Omental fat pad (tissue), 4 donors: ENCODE measurements around the gene GLIS1. TPM values are rescaled to one million over a fixed set of nuclear protein-coding genes. Genes with fewer than 3 reads are reported as not detected.

Source experiments
- ATAC-seq: fragments of 150-250 bp; one replicate; pipeline ENCODE4 v1.9.1; 2016; ENCODE audit warnings: mild to moderate bottlenecking, moderate library complexity; ENCODE audit not compliant: low FRiP score
- DNase-seq: peaks from one replicate; pipeline ENCODE4 v3.0.0-alpha.2; 2019; ENCODE audit warnings: low spot score
- CTCF ChIP-seq, 3 donors: fragments of 450-650 bp; IDR thresholded peaks; one replicate each; pipeline ENCODE4 v1.5.1; 2016 to 2017; ENCODE audit warnings: antibody characterized with exemption in 3 of 3, mild to moderate bottlenecking in 3 of 3, moderate library complexity in 2 of 3
- total RNA-seq, 4 donors: library from RNA; depleted of rRNA; stranded (reverse); fragments of >200 nt; gene quantifications; one replicate each; pipeline ENCODE4 v1.1.0, GENCODE V29; 2016

Gene GLIS1
- total RNA-seq, 4 donors from 2014 or later, result 0.19 to 1.4 (median 0.75) TPM

GRCh38 chr1:53544728-53545515 lies 194.0 kb downstream of the GLIS1 start:
- no peak for DNase-seq

DNA sequence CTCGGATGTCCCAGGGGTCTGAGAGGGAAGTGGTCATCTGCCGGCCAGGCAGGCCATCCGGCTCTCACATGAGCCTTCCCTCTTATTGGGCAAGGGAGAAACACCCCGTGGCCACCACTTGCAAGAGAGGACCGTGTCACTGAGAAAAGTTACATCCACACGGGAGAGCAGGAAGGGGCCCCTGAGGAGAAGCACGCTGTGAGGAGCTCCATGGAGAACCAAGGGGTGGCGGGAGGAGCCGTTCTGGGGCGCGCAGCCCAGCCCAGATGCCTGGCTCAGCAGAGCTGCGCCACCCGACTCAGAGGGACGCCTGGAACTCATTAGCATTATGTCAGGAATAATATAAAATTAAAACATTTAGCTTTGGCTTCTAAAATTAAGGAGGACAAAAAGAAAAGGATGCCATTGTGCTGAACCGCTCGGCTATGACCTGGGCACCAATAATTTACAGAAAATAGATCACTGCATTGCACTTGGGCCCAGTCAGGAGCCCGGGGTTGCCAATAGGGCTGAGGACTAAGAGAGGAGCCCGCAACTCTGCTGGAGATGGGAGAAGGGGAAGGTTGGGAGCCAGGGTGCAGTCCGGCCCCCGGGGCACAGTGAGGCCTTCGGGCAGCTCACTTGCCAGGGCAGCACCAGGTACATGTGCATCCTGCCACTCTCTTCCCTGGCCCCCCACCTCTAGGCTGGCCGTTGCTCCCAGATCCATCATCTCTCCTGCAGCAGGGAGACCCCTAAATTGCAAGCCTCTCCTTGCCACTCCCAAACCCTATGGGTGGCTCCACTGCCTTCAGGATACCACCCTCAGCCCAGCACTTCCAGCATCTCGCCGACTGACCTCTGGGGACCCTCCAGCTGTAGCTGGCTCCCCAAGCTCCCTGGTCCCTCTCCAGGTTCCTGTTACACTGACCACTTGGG lies 194.9 kb downstream of the GLIS1 start:
- DNase-seq, result no peak
- no peak for TF ChIP-seq CTCF (IDR thresholded peaks at IDR 0.05)
- ATAC-seq, result no peak

More at GRCh38 chr1:53544728-53545515, 194.0 kb downstream of the GLIS1 start:
- TF ChIP-seq CTCF (IDR thresholded peaks at IDR 0.05), result no peak
- no peak for ATAC-seq

DNA sequence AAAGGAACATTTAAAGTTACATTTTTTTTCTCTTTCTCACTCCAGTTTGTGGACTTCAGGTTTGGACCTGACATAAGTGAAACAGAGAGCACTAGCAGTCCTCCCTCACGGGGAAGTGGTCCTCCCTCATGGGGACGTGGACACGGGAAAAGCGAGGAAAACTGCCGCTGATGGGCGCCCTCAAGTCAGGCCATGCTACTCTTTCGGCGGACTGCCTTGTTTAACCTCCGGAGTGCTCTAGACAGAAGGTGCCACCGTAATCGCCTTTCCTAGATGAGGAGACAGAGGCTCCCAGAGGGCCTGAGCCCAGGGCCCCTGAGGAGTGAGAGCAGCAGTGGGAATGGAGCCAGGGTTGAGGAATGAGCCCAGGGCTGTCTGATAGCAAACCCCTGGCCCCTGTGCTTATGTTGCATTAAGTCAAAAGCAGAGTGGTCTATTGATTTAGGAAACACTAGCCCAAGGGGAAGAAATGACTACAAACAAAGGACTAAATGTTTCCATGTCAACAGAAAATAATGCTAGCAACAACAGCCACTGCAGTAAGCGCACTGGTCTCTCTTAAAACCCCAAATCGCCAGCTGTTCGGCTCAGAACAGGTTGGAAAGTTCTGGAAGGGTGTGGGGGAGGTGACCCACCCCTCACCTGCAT lies 195.7 kb downstream of the GLIS1 start:
- DNase-seq, result no peak
- no peak for TF ChIP-seq CTCF (IDR thresholded peaks at IDR 0.05)
- ATAC-seq, result no peak

GRCh38 chr1:53542551-53542950 lies 196.4 kb downstream of the GLIS1 start:
- no peak for TF ChIP-seq CTCF (IDR thresholded peaks at IDR 0.05)
- no peak for DNase-seq
- no peak for ATAC-seq

DNA sequence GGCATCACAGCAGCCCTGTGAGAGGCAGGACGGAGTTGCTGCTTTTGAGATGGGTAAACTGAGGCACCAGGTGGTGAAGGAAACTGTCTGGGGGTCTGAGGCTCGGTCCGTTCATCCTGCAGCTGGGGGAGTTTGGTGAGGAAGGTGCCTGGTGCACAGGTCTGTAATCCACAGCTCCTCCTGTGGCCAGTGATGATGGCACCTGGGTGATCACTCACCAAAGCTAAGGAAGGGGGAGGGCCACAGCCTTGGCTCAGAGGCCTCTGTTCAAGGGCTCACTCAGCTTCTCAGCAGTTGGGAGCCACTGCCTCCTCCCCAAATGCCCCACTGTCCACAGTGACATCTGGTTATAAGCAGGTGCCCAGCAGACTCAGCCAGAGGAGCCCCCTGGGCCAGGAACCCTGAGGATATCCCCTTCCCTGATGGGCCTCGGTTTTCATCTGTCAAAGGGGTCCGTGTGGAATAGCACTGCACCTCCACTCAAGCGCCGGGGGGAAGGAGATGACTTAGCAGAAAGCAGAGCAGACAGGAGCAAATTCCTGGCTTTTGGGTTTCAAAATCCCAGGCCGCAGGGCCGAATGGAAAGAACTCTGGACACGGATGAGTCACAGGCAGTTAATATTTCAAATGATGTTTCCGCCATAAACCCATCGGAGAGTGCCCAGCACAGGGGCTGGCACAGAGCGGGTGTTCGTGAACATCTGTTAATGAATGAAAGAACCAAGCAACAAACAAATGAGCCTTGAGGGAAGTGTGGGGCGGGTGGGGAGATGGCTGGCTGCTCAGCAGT lies 197.0 kb downstream of the GLIS1 start:
- ATAC-seq (no peak), DNase-seq (no peak)
- no peak for TF ChIP-seq CTCF (IDR thresholded peaks at IDR 0.05)

DNA sequence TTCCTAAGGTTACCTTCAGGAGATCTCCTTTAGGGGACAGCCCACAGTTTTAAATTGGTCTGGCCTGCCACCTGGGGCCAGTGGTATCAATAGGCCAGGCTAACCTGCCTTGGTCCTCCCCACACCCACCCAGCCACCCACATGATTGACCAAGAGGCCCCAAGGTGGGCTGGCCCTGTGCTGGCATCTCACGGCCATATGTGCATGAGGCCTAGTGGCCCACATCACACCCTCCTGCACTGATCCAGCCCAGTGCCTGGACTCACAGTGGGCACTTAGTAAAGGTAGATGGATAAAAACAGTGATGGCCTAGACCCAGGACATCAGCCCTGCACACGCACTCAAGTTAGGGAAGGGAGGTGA lies 197.7 kb downstream of the GLIS1 start:
- no peak for DNase-seq
- ATAC-seq, result no peak
- no peak for TF ChIP-seq CTCF (IDR thresholded peaks at IDR 0.05)
